Measurements from ENCODE around the gene C22orf15.

DNA sequence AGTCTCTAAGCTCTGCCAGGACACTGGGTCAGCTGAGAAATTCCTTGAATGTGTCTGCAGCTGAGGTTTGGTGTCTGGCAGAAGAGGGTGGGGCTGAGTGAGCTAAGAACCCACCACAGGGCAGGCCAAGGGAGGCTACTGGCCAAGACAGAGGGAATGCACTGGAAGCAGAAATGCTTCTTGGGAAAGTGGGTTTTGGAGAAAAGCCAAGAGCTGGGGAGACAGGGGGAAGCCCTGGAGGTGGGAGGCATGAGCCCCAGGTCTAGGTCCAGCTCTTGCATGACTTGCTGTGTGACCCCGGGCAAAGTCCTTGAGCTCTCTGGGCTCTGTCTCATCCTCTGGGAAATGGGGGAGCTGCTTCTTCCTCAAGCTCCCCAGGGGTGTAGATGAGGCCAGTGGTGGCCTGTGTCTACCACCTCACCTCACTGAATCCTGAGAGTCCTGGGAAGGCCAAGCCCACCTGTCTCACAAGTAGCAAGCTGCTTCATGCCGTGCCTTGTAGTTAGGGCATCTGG lies 12.2 kb downstream of the C22orf15 start:
- TF ChIP-seq, protein P1, sequence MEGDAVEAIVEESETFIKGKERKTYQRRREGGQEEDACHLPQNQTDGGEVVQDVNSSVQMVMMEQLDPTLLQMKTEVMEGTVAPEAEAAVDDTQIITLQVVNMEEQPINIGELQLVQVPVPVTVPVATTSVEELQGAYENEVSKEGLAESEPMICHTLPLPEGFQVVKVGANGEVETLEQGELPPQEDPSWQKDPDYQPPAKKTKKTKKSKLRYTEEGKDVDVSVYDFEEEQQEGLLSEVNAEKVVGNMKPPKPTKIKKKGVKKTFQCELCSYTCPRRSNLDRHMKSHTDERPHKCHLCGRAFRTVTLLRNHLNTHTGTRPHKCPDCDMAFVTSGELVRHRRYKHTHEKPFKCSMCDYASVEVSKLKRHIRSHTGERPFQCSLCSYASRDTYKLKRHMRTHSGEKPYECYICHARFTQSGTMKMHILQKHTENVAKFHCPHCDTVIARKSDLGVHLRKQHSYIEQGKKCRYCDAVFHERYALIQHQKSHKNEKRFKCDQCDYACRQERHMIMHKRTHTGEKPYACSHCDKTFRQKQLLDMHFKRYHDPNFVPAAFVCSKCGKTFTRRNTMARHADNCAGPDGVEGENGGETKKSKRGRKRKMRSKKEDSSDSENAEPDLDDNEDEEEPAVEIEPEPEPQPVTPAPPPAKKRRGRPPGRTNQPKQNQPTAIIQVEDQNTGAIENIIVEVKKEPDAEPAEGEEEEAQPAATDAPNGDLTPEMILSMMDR (IDR thresholded peaks at IDR 0.05), result no peak
- no peak for TF ChIP-seq POLR2AphosphoS5 (IDR thresholded peaks at IDR 0.05; ENCODE audit: insufficient read depth in 1 of 2, low read depth in 1 of 2)
- no peak for TF ChIP-seq POLR2A (IDR thresholded peaks at IDR 0.05)

All from vagina (tissue), 2 donors.